ENCODE measurements around the gene GALNT17. TPM values are rescaled to one million over a fixed set of nuclear protein-coding genes. Genes with fewer than 3 reads are reported as not detected.
A peak's percentile ranks its signal among the peaks of the same experiment; 100 is the strongest.

Gene GALNT17
- total RNA-seq, 4 donors from 2014 or later: 4.4 to 33.8 (median 11.3) TPM

DNA sequence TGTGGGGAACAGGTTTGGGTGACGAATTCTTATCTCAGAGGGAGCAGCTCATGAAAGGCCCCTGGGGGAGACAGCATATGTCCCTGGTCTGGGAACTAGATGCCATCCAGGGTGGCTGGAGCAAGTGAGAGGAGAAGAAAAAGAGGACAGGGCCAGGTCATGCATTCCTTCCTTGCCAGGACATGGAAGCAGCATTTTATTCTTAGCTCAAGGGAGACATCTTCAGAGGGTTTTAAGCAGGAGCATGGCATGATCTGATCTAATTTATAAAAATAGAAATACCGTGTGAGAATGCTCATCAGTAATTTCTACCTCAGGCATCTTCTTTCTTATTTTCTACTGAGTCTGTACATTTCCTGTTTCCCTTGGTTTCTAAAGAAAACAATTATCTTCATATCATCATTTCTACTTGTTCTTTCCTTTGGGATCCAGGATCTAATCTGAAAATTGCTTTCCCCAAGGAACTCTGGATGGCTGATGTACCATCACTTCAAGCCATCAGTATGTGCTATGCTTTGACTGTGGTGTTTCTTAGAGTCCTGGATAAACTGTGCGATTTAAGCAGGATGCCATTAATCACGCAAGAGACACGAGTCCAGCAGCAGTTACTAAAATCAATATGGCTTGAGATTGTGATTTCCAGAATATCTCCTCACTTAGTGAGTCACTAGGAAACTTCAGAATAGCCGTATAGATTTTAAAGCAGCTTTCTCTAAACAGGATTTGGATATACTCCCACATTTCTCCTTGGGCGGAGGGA, 386.2 kb downstream of the GALNT17 start:
- H3K27ac ChIP-seq: no peak overlapping the region
- H3K4me3 ChIP-seq: no peak overlapping the region
- H3K36me3 ChIP-seq: no peaks in the 10 kb centered on the region
- TF ChIP-seq POLR2A (IDR thresholded peaks at IDR 0.05): no peak
- TF ChIP-seq, protein P1, sequence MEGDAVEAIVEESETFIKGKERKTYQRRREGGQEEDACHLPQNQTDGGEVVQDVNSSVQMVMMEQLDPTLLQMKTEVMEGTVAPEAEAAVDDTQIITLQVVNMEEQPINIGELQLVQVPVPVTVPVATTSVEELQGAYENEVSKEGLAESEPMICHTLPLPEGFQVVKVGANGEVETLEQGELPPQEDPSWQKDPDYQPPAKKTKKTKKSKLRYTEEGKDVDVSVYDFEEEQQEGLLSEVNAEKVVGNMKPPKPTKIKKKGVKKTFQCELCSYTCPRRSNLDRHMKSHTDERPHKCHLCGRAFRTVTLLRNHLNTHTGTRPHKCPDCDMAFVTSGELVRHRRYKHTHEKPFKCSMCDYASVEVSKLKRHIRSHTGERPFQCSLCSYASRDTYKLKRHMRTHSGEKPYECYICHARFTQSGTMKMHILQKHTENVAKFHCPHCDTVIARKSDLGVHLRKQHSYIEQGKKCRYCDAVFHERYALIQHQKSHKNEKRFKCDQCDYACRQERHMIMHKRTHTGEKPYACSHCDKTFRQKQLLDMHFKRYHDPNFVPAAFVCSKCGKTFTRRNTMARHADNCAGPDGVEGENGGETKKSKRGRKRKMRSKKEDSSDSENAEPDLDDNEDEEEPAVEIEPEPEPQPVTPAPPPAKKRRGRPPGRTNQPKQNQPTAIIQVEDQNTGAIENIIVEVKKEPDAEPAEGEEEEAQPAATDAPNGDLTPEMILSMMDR (IDR thresholded peaks at IDR 0.05): no peak
- H3K27me3 ChIP-seq: no peaks in the 10 kb centered on the region
- no peaks in the 10 kb centered on the region for H3K9me3 ChIP-seq
- intact Hi-C loops (cut with DNase I; ENCODE audit: low total_unique reads): no loop called here
- DNase-seq: no peak
- H3K4me1 ChIP-seq: no peaks in the 10 kb centered on the region

DNA sequence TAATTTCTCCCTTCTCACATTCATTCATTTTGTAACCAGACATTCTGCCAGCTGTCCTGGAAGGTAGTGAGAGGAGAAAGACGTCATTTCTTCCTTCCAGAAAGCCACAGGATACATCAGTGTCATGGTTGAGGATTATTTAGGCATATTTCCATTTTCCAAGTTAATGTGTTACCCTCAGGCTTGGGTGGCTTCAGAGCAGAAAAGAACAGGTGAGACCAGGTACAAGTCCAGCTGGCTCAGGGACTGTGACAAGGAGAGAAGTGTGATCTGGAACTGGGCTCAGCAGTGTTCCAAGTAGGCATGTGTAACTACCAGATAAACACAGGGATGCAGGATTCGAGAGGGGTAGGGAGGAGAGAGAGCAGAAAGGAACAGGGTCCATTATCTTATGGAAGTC, 386.9 kb downstream of the GALNT17 start:
- H3K27ac ChIP-seq: no peak overlapping the region
- no peaks in the 10 kb centered on the region for H3K4me1 ChIP-seq
- intact Hi-C loops (cut with DNase I; ENCODE audit: low total_unique reads): no loop called here
- DNase-seq: no peak
- TF ChIP-seq, protein P1 (IDR thresholded peaks at IDR 0.05): no peak
- no peak for TF ChIP-seq POLR2A (IDR thresholded peaks at IDR 0.05)
- no peaks in the 10 kb centered on the region for H3K27me3 ChIP-seq
- no peaks in the 10 kb centered on the region for H3K9me3 ChIP-seq
- no peak overlapping the region for H3K4me3 ChIP-seq
- H3K36me3 ChIP-seq: no peaks in the 10 kb centered on the region

DNA sequence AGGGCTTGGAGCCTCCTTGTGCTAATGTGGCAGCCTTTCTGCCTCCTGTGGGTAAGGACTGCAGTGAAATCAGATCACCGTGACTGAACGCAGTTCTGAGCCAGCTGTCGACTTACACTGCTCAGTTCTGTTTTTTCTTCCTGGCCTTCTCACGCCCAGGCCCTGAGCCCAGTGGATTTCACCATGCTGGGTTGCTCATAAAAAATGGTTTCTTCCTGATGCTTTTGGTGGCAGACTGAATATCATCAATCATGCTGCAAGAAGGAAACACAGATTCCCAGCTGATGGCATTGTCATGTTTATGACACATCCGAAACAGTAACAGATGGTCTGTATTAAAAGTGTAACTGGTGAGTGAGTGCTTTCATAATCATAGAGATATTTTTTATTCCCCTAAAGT, 389.6 kb downstream of the GALNT17 start:
- peak; percentile 22 to 39 for DNase-seq
- Histone ChIP-seq H3K4me3 (no peak overlapping the region), H3K27me3 (no peaks in the 10 kb centered on the region), H3K4me1 (no peaks in the 10 kb centered on the region), H3K27ac (peak overlapping the region; percentile 26 to 53), H3K9me3 (no peaks in the 10 kb centered on the region), H3K36me3 (no peaks in the 10 kb centered on the region)
- TF ChIP-seq POLR2A (IDR thresholded peaks at IDR 0.05): no peak
- TF ChIP-seq, protein P1 (IDR thresholded peaks at IDR 0.05): no peak
- intact Hi-C loops (cut with DNase I; ENCODE audit: low total_unique reads): no loop called here

DNA sequence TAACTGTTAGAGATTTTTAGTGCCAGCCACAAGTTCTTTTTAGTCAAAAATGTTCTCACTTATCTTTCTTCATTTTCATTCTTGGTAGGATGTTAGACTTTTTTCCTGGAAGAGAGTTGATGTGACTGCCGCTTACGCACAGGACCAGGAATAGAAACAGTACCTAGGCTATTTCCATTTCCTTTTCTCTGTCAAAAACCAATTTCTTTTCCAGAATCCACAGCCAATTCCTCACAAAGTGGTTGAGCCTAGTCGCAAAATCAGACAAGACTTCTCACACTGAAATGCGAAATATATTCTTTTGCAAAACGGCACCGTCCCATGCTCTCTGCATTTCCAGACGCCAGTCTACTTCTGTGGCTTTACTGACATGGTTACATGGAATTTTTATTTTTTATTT, 394.2 kb downstream of the GALNT17 start:
- intact Hi-C loops (cut with DNase I; ENCODE audit: low total_unique reads): no loop called here
- Histone ChIP-seq H3K4me3 (no peak overlapping the region), H3K27ac (no peak overlapping the region), H3K9me3 (no peaks in the 10 kb centered on the region), H3K36me3 (no peaks in the 10 kb centered on the region), H3K27me3 (no peaks in the 10 kb centered on the region), H3K4me1 (no peaks in the 10 kb centered on the region)
- DNase-seq: no peak
- TF ChIP-seq POLR2A (IDR thresholded peaks at IDR 0.05): no peak
- TF ChIP-seq, protein P1 (IDR thresholded peaks at IDR 0.05): no peak

DNA sequence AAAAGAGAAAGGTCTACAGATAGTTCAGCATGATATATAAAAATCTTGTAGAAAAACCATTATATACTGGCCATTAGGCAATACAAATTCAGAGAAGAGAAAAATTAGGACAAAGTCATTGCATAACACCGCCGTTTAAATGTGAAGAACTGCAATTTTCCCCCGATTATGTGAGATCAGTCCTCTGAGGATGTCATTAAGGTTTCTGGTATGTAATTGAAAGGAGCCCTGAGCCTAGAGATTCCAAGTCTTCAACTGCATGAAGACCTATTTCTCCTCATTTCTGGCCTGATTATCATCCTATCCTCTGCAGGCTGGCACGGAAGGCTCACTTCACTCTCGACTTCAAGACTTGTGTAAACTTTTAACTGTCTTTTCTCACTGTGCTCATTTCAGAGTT, 395.3 kb downstream of the GALNT17 start:
- no peak overlapping the region for H3K4me3 ChIP-seq
- TF ChIP-seq, protein P1 (IDR thresholded peaks at IDR 0.05): no peak
- TF ChIP-seq POLR2A (IDR thresholded peaks at IDR 0.05): no peak
- H3K4me1 ChIP-seq: no peaks in the 10 kb centered on the region
- H3K27me3 ChIP-seq: no peaks in the 10 kb centered on the region
- H3K27ac ChIP-seq: no peak overlapping the region
- H3K36me3 ChIP-seq: no peaks in the 10 kb centered on the region
- intact Hi-C loops (cut with DNase I; ENCODE audit: low total_unique reads): no loop called here
- no peaks in the 10 kb centered on the region for H3K9me3 ChIP-seq
- DNase-seq: no peak

All from uterus (tissue), 4 donors.